22Rv1 (cell line): ENCODE data around the gene FAF1.

ENCODE experiments used
- ZFX ChIP-seq: fragments of 450-650 bp; IDR thresholded peaks from 2 replicates; pipeline ENCODE4 v1.6.1; 2017; ENCODE audit warnings: antibody characterized with exemption, borderline replicate concordance
- TF ChIP-seq, protein P1 (sequence below): fragments of 450-650 bp; IDR thresholded peaks from 2 replicates; pipeline ENCODE4 v1.5.1; 2017; ENCODE audit warnings: mild to moderate bottlenecking

DNA sequence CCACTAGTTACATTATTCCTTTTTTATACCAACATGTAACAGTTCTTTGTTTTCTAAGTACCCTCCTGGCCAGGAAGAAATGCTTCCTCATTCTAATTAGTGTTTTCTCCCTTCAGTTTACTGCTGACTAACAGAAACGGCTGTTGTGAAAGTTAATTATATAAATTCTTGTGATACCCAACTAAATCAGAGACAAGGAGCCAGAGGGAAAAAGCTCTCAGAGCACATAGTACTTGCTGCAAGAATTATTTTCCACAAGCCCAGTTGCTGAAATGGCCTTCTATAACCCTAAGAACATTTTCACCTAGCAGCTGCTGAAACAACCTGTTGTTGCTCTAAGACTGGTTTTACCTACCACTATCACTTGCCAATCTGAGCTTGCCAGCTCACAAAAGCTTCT, 82.4 kb downstream of the FAF1 start:
- TF ChIP-seq, protein P1, sequence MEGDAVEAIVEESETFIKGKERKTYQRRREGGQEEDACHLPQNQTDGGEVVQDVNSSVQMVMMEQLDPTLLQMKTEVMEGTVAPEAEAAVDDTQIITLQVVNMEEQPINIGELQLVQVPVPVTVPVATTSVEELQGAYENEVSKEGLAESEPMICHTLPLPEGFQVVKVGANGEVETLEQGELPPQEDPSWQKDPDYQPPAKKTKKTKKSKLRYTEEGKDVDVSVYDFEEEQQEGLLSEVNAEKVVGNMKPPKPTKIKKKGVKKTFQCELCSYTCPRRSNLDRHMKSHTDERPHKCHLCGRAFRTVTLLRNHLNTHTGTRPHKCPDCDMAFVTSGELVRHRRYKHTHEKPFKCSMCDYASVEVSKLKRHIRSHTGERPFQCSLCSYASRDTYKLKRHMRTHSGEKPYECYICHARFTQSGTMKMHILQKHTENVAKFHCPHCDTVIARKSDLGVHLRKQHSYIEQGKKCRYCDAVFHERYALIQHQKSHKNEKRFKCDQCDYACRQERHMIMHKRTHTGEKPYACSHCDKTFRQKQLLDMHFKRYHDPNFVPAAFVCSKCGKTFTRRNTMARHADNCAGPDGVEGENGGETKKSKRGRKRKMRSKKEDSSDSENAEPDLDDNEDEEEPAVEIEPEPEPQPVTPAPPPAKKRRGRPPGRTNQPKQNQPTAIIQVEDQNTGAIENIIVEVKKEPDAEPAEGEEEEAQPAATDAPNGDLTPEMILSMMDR: no peak
- no peak for TF ChIP-seq ZFX
